Neural progenitor cell (in vitro differentiated cells): Measurements from ENCODE around the gene STK24. TPM values are rescaled to one million over a fixed set of nuclear protein-coding genes. Genes with fewer than 3 reads are reported as not detected.

Experiments used
- DNase-seq: peaks from one replicate; pipeline ENCODE4 v3.0.0-alpha.2; 2016; ENCODE audit warnings: low spot score
- H2AFZ ChIP-seq: fragments of 200-600 bp; sonication (generic); replicated peaks from 2 replicates; pipeline ENCODE4 v1.6.1; 2016; ENCODE audit warnings: antibody characterized with exemption
- H3F3A ChIP-seq: fragments of 200-600 bp; sonication (generic); 2 replicates; pipeline ENCODE4 v1.6.1; 2016; ENCODE audit warnings: antibody characterized with exemption, low read depth
- H3K27ac ChIP-seq: fragments of 200-600 bp; sonication (generic); 2 replicates; pipeline ENCODE4 v1.5.1; 2016; ENCODE audit warnings: mild to moderate bottlenecking
- H3K27me3 ChIP-seq: fragments of 200-600 bp; sonication (generic); 2 replicates; pipeline ENCODE4 v1.6.1; 2016; ENCODE audit warnings: mild to moderate bottlenecking, moderate library complexity
- H3K36me3 ChIP-seq: fragments of 200-600 bp; sonication (generic); 2 replicates; pipeline ENCODE4 v1.5.1; 2016
- H3K4me1 ChIP-seq: fragments of 200-600 bp; sonication (generic); 2 replicates; pipeline ENCODE4 v1.6.1; 2016; ENCODE audit warnings: mixed run types
- H3K4me2 ChIP-seq: fragments of 200-600 bp; sonication (generic); 2 replicates; pipeline ENCODE4 v1.6.1; 2016
- H3K4me3 ChIP-seq: fragments of 200-600 bp; sonication (generic); 2 replicates; pipeline ENCODE4 v1.5.1; 2016
- H3K79me2 ChIP-seq: fragments of 200-600 bp; sonication (generic); 2 replicates; pipeline ENCODE4 v1.6.1; 2016; ENCODE audit warnings: low read depth
- H3K9ac ChIP-seq: fragments of 200-600 bp; sonication (generic); 2 replicates; pipeline ENCODE4 v1.6.1; 2016
- H3K9me3 ChIP-seq: fragments of 200-600 bp; sonication (generic); 2 replicates; pipeline ENCODE4 v1.5.1; 2016; ENCODE audit warnings: low read depth
- H4K20me1 ChIP-seq: fragments of 200-600 bp; sonication (generic); 2 replicates; pipeline ENCODE4 v1.6.1; 2016; ENCODE audit warnings: low read depth
- H3K27ac Mint-ChIP-seq: 3 replicates; pipeline ENCODE4 v1.8.0; 2021; ENCODE audit warnings: mixed read lengths
- H3K27me3 Mint-ChIP-seq: 2 replicates; pipeline ENCODE4 v1.8.0; 2022; ENCODE audit warnings: low read depth, mild to moderate bottlenecking, inconsistent platforms, moderate library complexity, mixed read lengths; ENCODE audit not compliant: insufficient read depth
- H3K36me3 Mint-ChIP-seq: 3 replicates; pipeline ENCODE4 v1.8.0; 2021; ENCODE audit warnings: mixed read lengths
- H3K4me1 Mint-ChIP-seq: 3 replicates; pipeline ENCODE4 v1.8.0; 2021; ENCODE audit warnings: mixed read lengths
- H3K4me3 Mint-ChIP-seq: 3 replicates; pipeline ENCODE4 v1.8.0; 2021; ENCODE audit warnings: mild to moderate bottlenecking, moderate library complexity, mixed read lengths
- H3K9me3 Mint-ChIP-seq: 3 replicates; pipeline ENCODE4 v1.8.0; 2020; ENCODE audit warnings: mixed read lengths
- EZH2 ChIP-seq: fragments of 200-600 bp; sonication (generic); IDR thresholded peaks from 2 replicates; pipeline ENCODE4 v1.6.1; 2017; ENCODE audit warnings: antibody characterized with exemption, mild to moderate bottlenecking, moderate library complexity
- EZH2phosphoT487 ChIP-seq: fragments of 200-600 bp; sonication (generic); IDR thresholded peaks from 2 replicates; pipeline ENCODE4 v1.6.1; 2017; ENCODE audit warnings: antibody characterized with exemption
- total RNA-seq: library from RNA; depleted of rRNA; stranded (reverse); fragments of >200 nt; gene quantifications from 2 replicates; pipeline ENCODE4 v1.2.3, GENCODE V29; 2015; ENCODE audit warnings: low replicate concordance
- TF ChIP-seq, protein P1 (sequence below): fragments of 200-600 bp; sonication (generic); IDR thresholded peaks from 2 replicates; pipeline ENCODE4 v1.5.1; 2017; ENCODE audit warnings: antibody characterized with exemption, mild to moderate bottlenecking

Gene STK24
- total RNA-seq, 1 donor from 2014 or later = 330 TPM

DNA sequence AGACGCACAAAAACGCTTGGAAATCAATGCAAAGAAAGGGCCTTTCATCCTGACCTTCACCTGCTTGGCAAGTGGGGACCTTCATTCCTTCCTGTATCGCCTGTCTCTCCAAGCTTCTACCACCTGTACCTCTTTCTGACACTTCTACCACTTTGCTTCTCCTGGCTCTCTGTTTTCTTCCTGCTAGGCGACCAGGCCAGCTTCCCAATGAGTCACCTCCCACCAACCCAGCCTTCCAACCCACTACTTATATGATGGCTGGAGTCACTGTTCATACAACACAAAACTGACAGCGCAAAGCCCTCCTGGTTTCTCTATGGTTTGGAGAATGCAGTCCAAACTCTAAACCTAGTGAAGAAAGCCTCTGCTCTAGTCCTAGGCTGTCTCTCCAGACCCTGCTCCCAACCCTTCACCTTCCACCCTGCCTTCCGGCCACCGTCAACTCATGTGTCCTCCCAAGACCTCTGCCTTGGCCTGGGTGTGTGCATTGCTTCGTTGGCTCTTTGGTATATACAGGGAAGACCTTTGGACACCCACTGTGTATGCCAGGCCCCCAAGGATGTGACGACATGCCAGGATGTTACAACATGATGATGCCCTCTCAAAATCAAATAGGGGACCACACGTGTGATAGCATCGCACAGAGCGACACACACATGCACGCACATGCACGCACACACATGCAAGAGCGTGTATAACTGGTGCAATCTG, 148.5 kb downstream of the STK24 start:
- no peak overlapping the region for H3K4me2 ChIP-seq
- peaks cover 37% of the 10 kb centered on the region for H3K36me3 Mint-ChIP-seq
- peaks cover 2% of the 10 kb centered on the region for H3K27me3 Mint-ChIP-seq
- H3K9me3 Mint-ChIP-seq = no peaks in the 10 kb centered on the region
- no peaks in the 10 kb centered on the region for H3F3A ChIP-seq
- no peak overlapping the region for H3K4me3 ChIP-seq
- H4K20me1 ChIP-seq = no peaks in the 10 kb centered on the region
- H3K9me3 ChIP-seq = no peaks in the 10 kb centered on the region
- H2AFZ ChIP-seq = no peak overlapping the region
- H3K79me2 ChIP-seq = no peaks in the 10 kb centered on the region
- H3K27me3 ChIP-seq = no peaks in the 10 kb centered on the region
- no peak overlapping the region for H3K9ac ChIP-seq
- H3K27ac ChIP-seq = no peak overlapping the region
- H3K4me1 ChIP-seq = no peaks in the 10 kb centered on the region
- no peak for TF ChIP-seq EZH2phosphoT487
- TF ChIP-seq, protein P1, sequence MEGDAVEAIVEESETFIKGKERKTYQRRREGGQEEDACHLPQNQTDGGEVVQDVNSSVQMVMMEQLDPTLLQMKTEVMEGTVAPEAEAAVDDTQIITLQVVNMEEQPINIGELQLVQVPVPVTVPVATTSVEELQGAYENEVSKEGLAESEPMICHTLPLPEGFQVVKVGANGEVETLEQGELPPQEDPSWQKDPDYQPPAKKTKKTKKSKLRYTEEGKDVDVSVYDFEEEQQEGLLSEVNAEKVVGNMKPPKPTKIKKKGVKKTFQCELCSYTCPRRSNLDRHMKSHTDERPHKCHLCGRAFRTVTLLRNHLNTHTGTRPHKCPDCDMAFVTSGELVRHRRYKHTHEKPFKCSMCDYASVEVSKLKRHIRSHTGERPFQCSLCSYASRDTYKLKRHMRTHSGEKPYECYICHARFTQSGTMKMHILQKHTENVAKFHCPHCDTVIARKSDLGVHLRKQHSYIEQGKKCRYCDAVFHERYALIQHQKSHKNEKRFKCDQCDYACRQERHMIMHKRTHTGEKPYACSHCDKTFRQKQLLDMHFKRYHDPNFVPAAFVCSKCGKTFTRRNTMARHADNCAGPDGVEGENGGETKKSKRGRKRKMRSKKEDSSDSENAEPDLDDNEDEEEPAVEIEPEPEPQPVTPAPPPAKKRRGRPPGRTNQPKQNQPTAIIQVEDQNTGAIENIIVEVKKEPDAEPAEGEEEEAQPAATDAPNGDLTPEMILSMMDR = no peak
- no peak for TF ChIP-seq EZH2
- no peak overlapping the region for H3K27ac Mint-ChIP-seq
- DNase-seq = no peak
- H3K4me3 Mint-ChIP-seq = no peak overlapping the region
- peaks cover 3% of the 10 kb centered on the region for H3K36me3 ChIP-seq
- H3K4me1 Mint-ChIP-seq = no peaks in the 10 kb centered on the region

- H3K4me1 ChIP-seq = no peaks in the 10 kb centered on the region
- peaks cover 3% of the 10 kb centered on the region for H3K36me3 ChIP-seq
- no peak overlapping the region for H2AFZ ChIP-seq
- H3K4me1 Mint-ChIP-seq = no peaks in the 10 kb centered on the region
- H3K9me3 ChIP-seq = no peaks in the 10 kb centered on the region
- H3K4me3 ChIP-seq = no peak overlapping the region
- DNase-seq = no peak
- no peak overlapping the region for H3K27ac ChIP-seq
- H3K27me3 ChIP-seq = no peaks in the 10 kb centered on the region
- H3K27ac Mint-ChIP-seq = no peak overlapping the region
- H3K27me3 Mint-ChIP-seq = peaks cover 2% of the 10 kb centered on the region
- no peaks in the 10 kb centered on the region for H3F3A ChIP-seq
- H3K4me3 Mint-ChIP-seq = no peak overlapping the region
- H3K9ac ChIP-seq = no peak overlapping the region
- no peaks in the 10 kb centered on the region for H3K9me3 Mint-ChIP-seq
- H4K20me1 ChIP-seq = no peaks in the 10 kb centered on the region
- TF ChIP-seq EZH2 (no peak), EZH2phosphoT487 (no peak)
- TF ChIP-seq, protein P1 = no peak
- no peaks in the 10 kb centered on the region for H3K79me2 ChIP-seq
- no peak overlapping the region for H3K4me2 ChIP-seq
- peaks cover 47% of the 10 kb centered on the region for H3K36me3 Mint-ChIP-seq
These were observed 149.4 kb downstream of the STK24 start for GRCh38 chr13:98427331-98427995.

- H3K4me3 ChIP-seq = no peak overlapping the region
- no peaks in the 10 kb centered on the region for H4K20me1 ChIP-seq
- Mint-ChIP-seq H3K27ac (no peak overlapping the region), H3K4me1 (no peaks in the 10 kb centered on the region), H3K27me3 (peaks cover 2% of the 10 kb centered on the region), H3K36me3 (peaks cover 51% of the 10 kb centered on the region), H3K4me3 (no peak overlapping the region), H3K9me3 (no peaks in the 10 kb centered on the region)
- H2AFZ ChIP-seq = no peak overlapping the region
- H3K9me3 ChIP-seq = no peaks in the 10 kb centered on the region
- H3K4me1 ChIP-seq = no peaks in the 10 kb centered on the region
- DNase-seq = no peak
- H3F3A ChIP-seq = no peaks in the 10 kb centered on the region
- H3K27me3 ChIP-seq = no peaks in the 10 kb centered on the region
- no peak overlapping the region for H3K9ac ChIP-seq
- peaks cover 3% of the 10 kb centered on the region for H3K36me3 ChIP-seq
- no peak overlapping the region for H3K27ac ChIP-seq
- no peak overlapping the region for H3K4me2 ChIP-seq
- H3K79me2 ChIP-seq = no peaks in the 10 kb centered on the region
- TF ChIP-seq, protein P1 = no peak
- TF ChIP-seq EZH2phosphoT487 = no peak
- no peak for TF ChIP-seq EZH2
These were observed 153.5 kb downstream of the STK24 start for GRCh38 chr13:98423417-98423816.
